ENCODE measurements around the gene MYH9. TPM values are rescaled to one million over a fixed set of nuclear protein-coding genes. Genes with fewer than 3 reads are reported as not detected.

MYH9 gene
- total RNA-seq, 4 donors from 2014 or later = 337 to 553 (median 433) TPM

DNA sequence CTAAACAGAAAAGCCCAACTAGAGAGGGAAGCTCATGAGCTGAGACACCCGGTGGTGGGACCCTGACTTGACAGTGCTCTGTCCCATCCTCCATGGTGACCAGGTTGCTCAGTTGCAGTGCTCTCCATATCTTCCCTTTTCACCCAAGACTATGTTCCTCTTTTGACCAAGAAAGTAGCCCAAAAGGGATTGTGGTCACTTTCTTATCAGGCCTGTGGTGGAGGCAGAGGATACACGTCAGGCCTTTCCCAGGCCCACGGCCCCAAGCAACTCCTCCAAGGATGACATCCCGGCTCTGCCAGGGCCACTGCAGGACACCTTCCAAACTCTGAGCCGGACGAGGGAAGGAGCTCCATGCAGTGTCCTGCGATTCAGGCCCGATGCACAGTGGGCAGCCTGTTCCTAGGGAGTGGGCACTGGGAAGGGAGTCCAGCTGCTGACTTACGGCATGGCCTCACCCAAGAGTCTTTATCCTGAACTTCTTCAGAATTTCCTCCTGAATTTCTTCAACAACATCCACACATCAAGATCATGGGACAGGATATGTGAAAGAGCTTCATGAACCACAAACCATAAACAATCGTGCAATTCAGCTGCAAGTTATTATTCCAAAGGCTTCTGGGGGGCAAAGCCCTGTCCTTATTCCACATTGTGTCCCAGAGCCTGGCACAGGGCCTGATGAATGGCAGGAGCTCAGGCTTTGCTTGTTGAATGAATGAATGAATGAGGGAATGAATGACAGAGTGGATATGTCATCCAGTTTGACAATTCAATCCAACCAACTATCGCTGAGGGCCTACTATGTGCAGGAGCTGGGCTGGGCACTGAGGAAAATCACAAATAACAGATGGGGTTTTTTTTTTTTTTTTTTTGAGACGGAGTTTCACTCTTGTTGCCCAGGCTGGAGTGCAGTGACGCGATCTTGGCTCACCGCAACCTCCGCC is 36.0 kb upstream of the MYH9 start:
- peaks cover 0 to 51% (median 3%) of the 10 kb centered on the region in 4 donors for H3K4me1 ChIP-seq
- peak overlapping the region in 2 of 4 donors; percentile 60 to 66 for H3K27ac ChIP-seq
- no peak overlapping the region for H3K4me3 ChIP-seq
- H3K36me3 ChIP-seq = no peaks in the 10 kb centered on the region
- H3K9me3 ChIP-seq = no peaks in the 10 kb centered on the region
- DNase-seq = no peak
- TF ChIP-seq CTCF (IDR thresholded peaks at IDR 0.05) (no peak), POLR2A (IDR thresholded peaks at IDR 0.05) (no peak)
- H3K27me3 ChIP-seq = no peaks in the 10 kb centered on the region

- Histone ChIP-seq H3K27ac (peak overlapping the region in 1 of 4 donors; percentile 50), H3K4me1 (peaks cover 0 to 56% (median 4%) of the 10 kb centered on the region in 4 donors)
- TF ChIP-seq POLR2A (IDR thresholded peaks at IDR 0.05) (no peak), CTCF (IDR thresholded peaks at IDR 0.05) (no peak)
Observed at GRCh38 chr22:36422287-36423014, 34.7 kb upstream of the MYH9 start.

DNA sequence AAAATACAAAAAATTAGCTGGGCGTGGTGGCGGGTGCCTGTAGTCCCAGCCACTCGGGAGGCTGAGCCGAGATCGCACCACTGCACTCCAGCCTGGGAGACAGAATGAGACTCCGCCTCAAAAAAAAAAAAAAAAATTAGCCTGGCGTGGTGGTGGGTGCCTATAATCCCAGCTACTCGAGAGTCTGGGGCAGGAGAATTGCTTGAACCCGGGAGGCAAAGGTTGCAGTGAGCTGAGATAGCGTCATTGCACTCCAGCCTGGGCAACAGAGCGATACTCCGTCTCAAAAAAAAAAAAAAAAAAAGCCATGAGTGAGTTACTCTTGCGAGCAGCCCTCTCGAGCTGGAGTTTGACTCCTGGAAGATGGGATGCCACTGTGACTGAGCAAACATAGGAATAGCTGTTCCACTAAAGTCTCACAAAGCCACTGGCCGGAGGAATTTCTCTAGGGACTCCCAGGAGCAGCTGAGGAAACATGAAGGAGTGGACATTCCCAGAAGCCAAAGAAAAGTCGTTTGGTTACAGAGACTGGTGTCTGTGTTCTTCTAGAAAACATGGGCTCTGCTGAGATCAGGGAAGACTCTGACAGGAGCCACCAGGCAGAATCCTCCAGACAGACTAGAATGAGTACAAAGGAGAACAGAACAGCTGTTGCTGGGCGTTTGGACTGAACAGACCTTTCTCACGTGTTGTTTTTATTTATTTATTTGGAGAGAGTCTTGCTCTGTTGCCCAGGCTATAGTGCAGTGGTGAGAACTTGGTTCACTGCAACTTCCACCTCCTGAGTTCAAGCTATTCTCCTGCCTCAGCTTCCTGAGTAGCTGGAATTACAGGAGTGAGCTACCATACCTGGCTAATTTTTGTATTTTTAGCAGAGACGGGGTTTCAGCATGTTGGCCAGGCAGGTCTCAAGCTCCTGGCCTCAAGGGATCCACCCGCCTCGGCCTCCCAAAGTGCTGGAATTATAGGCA is 32.4 kb upstream of the MYH9 start:
- no peak for TF ChIP-seq POLR2A (IDR thresholded peaks at IDR 0.05)
- no peak for TF ChIP-seq CTCF (IDR thresholded peaks at IDR 0.05)
- Histone ChIP-seq H3K4me3 (peak overlapping the region in 2 of 4 donors; percentile 16 to 38), H3K27me3 (no peaks in the 10 kb centered on the region), H3K9me3 (no peaks in the 10 kb centered on the region), H3K4me1 (peaks cover 0 to 49% (median 6%) of the 10 kb centered on the region in 4 donors), H3K36me3 (no peaks in the 10 kb centered on the region), H3K27ac (peak overlapping the region; percentile 44 to 88 (median 77))
- peak in 1 of 3 donors; percentile 68 for DNase-seq

More at GRCh38 chr22:36422287-36423014, 34.7 kb upstream of the MYH9 start:
- Histone ChIP-seq H3K27me3 (no peaks in the 10 kb centered on the region), H3K9me3 (no peaks in the 10 kb centered on the region), H3K4me3 (no peak overlapping the region), H3K36me3 (no peaks in the 10 kb centered on the region)
- DNase-seq = no peak

- peak overlapping the region in 2 of 4 donors; percentile 16 to 38 for H3K4me3 ChIP-seq
- TF ChIP-seq POLR2A (IDR thresholded peaks at IDR 0.05) (no peak), CTCF (IDR thresholded peaks at IDR 0.05) (no peak)
Observed at GRCh38 chr22:36419177-36419911, 31.6 kb upstream of the MYH9 start.

More at GRCh38 chr22:36419177-36419911, 31.6 kb upstream of the MYH9 start:
- Histone ChIP-seq H3K27me3 (no peaks in the 10 kb centered on the region), H3K27ac (peak overlapping the region; percentile 44 to 88 (median 77)), H3K4me1 (peaks cover 0 to 45% (median 6%) of the 10 kb centered on the region in 4 donors), H3K9me3 (no peaks in the 10 kb centered on the region), H3K36me3 (no peaks in the 10 kb centered on the region)
- peak in 2 of 3 donors; percentile 23 to 76 for DNase-seq

Data from Peyer's patch (tissue), 4 donors.